Small intestine (tissue), 7 donors: Measurements from ENCODE around the gene C19orf67. TPM values are rescaled to one million over a fixed set of nuclear protein-coding genes. Genes with fewer than 3 reads are reported as not detected.
A peak's percentile ranks its signal among the peaks of the same experiment; 100 is the strongest.
"Not testable (repeated sequence)": the region's sequence is repeated elsewhere in the genome, so short reads cannot be mapped to it uniquely, and the experiment has no call there.

Source experiments
- DNase-seq, 2 donors: peaks; one replicate each; pipeline versions ENCODE4 v3.0.0 to v3.0.0-alpha.2; 2013
- FAIRE-seq: peaks from 2 replicates; lab custom pipeline; 2012; peaks lifted over from hg19 to GRCh38; lab: Jason Lieb, UNC
- H3K27ac ChIP-seq, 3 donors: one replicate each; pipeline ENCODE4 v1.5.1; 2013; ENCODE audit warnings: low read length in 2 of 3, mild to moderate bottlenecking in 2 of 3, control low read depth in 1 of 3, inconsistent platforms in 1 of 3, low read depth in 1 of 3, moderate library complexity in 1 of 3
- H3K27me3 ChIP-seq, 3 donors: one replicate each; pipeline ENCODE4 v1.6.1; 2013; ENCODE audit warnings: low read length in 3 of 3, inconsistent platforms in 1 of 3; ENCODE audit not compliant: control insufficient read depth in 3 of 3, insufficient read depth in 3 of 3
- H3K36me3 ChIP-seq, 3 donors: one replicate each; pipeline ENCODE4 v1.6.1; 2013; ENCODE audit warnings: low read length in 3 of 3, inconsistent platforms in 1 of 3, low read depth in 1 of 3, mild to moderate bottlenecking in 1 of 3, moderate library complexity in 1 of 3; ENCODE audit not compliant: control insufficient read depth in 3 of 3, insufficient read depth in 2 of 3
- H3K4me1 ChIP-seq, 3 donors: one replicate each; pipeline ENCODE4 v1.6.1; 2013; ENCODE audit warnings: low read length in 2 of 3, inconsistent platforms in 1 of 3, low read depth in 1 of 3, mild to moderate bottlenecking in 1 of 3, moderate library complexity in 1 of 3; ENCODE audit not compliant: control insufficient read depth in 3 of 3, insufficient read depth in 2 of 3
- H3K4me3 ChIP-seq, 3 donors: one replicate each; pipeline ENCODE4 v1.5.1; 2013; ENCODE audit warnings: low read length in 3 of 3, control low read depth in 1 of 3, inconsistent platforms in 1 of 3, low read depth in 1 of 3, mild to moderate bottlenecking in 1 of 3, moderate library complexity in 1 of 3
- H3K9me3 ChIP-seq, 2 donors: one replicate each; pipeline ENCODE4 v1.6.1; 2013; ENCODE audit warnings: low read depth in 1 of 2, low read length in 1 of 2; ENCODE audit not compliant: control insufficient read depth in 2 of 2, insufficient read depth in 1 of 2
- WGBS, 3 donors: extraction: QIAGEN DNeasy Blood & Tissue Kit; methylation state at CpG; one replicate each; pipeline ENCODE4 v1.1.7; 2013; 5-methylcytosine and 5-hydroxymethylcytosine counted together
- polyA plus RNA-seq, 4 donors: library from polyadenylated mRNA; stranded (reverse) in 3 of 4; unstranded in 1 of 4; fragments of 200-250 nt in 3 of 4; fragments of 120-200 nt in 1 of 4; gene quantifications; one replicate each; pipeline versions ENCODE4 v1.2.1 to v1.2.3, GENCODE V29; 2013
- donor health status: healthy with polysubstance abuse.
- donor health status: control.
- donor health status: control.
- donor health status: Bipolar disorder and iron deficiency.
- donor health status: healthy.

The C19orf67 gene
- polyA plus RNA-seq, 4 donors, result 0.07 TPM; not detected in 3

- FAIRE-seq, H3K4me1 ChIP-seq, H3K4me3 ChIP-seq, H3K9me3 ChIP-seq, H3K27me3 ChIP-seq: not testable (repeated sequence)
- Histone ChIP-seq H3K27ac (peak overlapping the region in 1 of 3 donors; percentile 71), H3K36me3 (peaks cover 0 to 21% (median 0%) of the 10 kb centered on the region in 3 donors)
- DNase-seq, result peak; percentile 61 to 69
- 57 to 69% (median 67%) methylated on average over 19 of the region's 19 CpGs for WGBS, 3 donors
These were observed 42.6 kb downstream of the C19orf67 start for GRCh38 chr19:14042659-14043608.

- H3K4me1 ChIP-seq, result no peaks in the 10 kb centered on the region
- H3K27ac ChIP-seq, result no peak overlapping the region
- WGBS, 3 donors, result 87 to 98% (median 87%) methylated on average over 7 of the region's 7 CpGs
- DNase-seq, result no peak
- no peaks in the 10 kb centered on the region for H3K9me3 ChIP-seq
- no peaks in the 10 kb centered on the region for H3K27me3 ChIP-seq
- FAIRE-seq, result no peak
- peaks cover 0 to 10% (median 0%) of the 10 kb centered on the region in 3 donors for H3K36me3 ChIP-seq
- no peak overlapping the region for H3K4me3 ChIP-seq
These were observed 46.4 kb downstream of the C19orf67 start for GRCh38 chr19:14039181-14039580.

GRCh38 chr19:14035706-14036105 is 49.9 kb downstream of the C19orf67 start:
- 80 to 91% (median 90%) methylated on average over 7 of the region's 7 CpGs for WGBS, 3 donors
- H3K36me3 ChIP-seq, result peaks cover 0 to 9% (median 0%) of the 10 kb centered on the region in 3 donors
- peaks cover 0 to 4% (median 0%) of the 10 kb centered on the region in 3 donors for H3K4me1 ChIP-seq
- H3K9me3 ChIP-seq, result no peaks in the 10 kb centered on the region
- H3K27ac ChIP-seq, result no peak overlapping the region
- no peak overlapping the region for H3K4me3 ChIP-seq
- FAIRE-seq (no peak), DNase-seq (no peak)
- peaks cover 0 to 4% (median 0%) of the 10 kb centered on the region in 3 donors for H3K27me3 ChIP-seq

- not testable (repeated sequence) for H3K4me1 ChIP-seq, DNase-seq, H3K27ac ChIP-seq, H3K9me3 ChIP-seq, FAIRE-seq, H3K27me3 ChIP-seq, H3K4me3 ChIP-seq, H3K36me3 ChIP-seq
- 89 to 93% (median 92%) methylated on average over 12 of the region's 12 CpGs for WGBS, 3 donors
These were observed 50.4 kb downstream of the C19orf67 start for GRCh38 chr19:14035159-14035558.

DNA sequence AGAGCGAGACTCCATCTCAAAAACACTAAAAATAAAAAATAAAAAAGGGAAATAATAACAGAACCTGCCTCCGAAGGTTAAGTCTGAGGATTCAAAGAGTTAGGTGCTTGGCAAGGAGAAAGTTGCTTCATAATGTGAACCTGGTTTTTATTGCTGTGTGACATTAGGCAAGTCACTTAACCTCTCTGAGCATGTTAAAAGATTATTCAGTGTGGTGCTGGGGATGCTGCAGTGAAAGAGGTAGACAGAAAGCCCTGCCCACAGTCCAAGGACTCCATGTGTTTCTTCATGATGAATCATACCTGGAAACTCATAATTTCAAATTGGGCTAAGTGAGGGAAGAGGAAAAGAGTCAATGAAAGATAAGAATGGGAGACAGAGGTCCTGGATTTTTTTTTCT is 51.6 kb downstream of the C19orf67 start:
- 96 to 98% (median 97%) methylated on average over 2 of the region's 2 CpGs for WGBS, 3 donors
- H3K4me1 ChIP-seq, result peaks cover 0 to 4% (median 0%) of the 10 kb centered on the region in 3 donors
- H3K4me3 ChIP-seq, result no peak overlapping the region
- FAIRE-seq (no peak), DNase-seq (no peak)
- H3K9me3 ChIP-seq, result no peaks in the 10 kb centered on the region
- H3K36me3 ChIP-seq, result no peaks in the 10 kb centered on the region
- no peak overlapping the region for H3K27ac ChIP-seq
- peaks cover 0 to 4% (median 0%) of the 10 kb centered on the region in 3 donors for H3K27me3 ChIP-seq

DNA sequence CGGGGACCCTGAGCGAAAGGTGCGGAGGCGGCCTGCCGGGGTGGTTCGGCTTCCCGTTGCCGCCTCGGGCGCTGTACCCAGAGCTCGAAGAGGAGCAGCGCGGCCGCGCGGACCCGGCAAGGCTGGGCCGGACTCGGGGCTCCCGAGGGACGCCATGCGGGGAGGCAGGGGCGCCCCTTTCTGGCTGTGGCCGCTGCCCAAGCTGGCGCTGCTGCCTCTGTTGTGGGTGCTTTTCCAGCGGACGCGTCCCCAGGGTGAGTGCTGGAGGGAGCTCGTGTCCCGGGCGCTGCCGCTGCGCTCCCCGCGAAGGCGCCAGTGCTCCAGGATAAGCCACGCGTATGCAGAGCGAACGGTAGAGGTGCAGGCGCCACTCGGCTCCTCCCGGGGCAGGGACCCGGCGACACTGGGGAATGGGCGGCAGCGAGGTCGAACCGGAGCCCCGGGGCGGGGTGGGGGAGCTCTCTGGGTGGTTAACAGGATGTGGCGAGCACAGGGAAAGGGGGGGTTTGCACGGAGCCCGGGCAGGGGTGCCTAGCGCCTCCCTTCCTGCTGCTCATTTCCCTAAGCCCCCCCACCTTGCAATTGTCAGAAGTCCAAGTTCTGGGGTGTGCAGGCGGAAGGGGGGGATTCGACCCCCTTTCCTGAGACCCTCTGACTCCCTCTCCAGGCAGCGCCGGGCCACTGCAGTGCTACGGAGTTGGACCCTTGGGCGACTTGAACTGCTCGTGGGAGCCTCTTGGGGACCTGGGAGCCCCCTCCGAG is 53.7 kb downstream of the C19orf67 start, which contains the start of gene IL27RA:
Gene IL27RA (plus strand): TSS at position 44 of the 762 bp plus-strand sequence. CDS start 111 bp downstream, at position 155.
- Histone ChIP-seq H3K4me1 (peaks cover 0 to 4% (median 0%) of the 10 kb centered on the region in 3 donors), H3K27me3 (peaks cover 0 to 13% (median 0%) of the 10 kb centered on the region in 3 donors), H3K4me3 (peak within 1 kb of the TSS; percentile 65 to 69 (median 67)), H3K27ac (peak within 1 kb of the TSS; percentile 18 to 88 (median 78)), H3K9me3 (no peaks in the 10 kb centered on the region), H3K36me3 (no peaks in the 10 kb centered on the region)
- DNase-seq, result peak; percentile 59 to 84
- FAIRE-seq, result no peak
- WGBS, 3 donors, result 0 to 1% (median 1%) methylated on average over 46 to 63 of the region's 63 CpGs
